SK-N-SH treated with all-trans-retinoic acid at 6 μM for 48 hours (cell line): Measurements from ENCODE around the gene PANX1.

Experiments used
- ATAC-seq: fragments of 200-7000 bp; cut with Tn5 transposase; 3 replicates; pipeline ENCODE4 v1.9.1; 2020; ENCODE audit warnings: mild to moderate bottlenecking, moderate library complexity
- ARNTL ChIP-seq: fragments of 450-650 bp; formaldehyde crosslinking; IDR thresholded peaks from 2 replicates; pipeline ENCODE4 v1.5.0; 2020; ENCODE audit warnings: low read depth, mild to moderate bottlenecking, moderate library complexity, borderline replicate concordance
- BACH2 ChIP-seq: fragments of 250-450 bp; sonication (Bioruptor Pico); IDR thresholded peaks from 2 replicates; pipeline ENCODE4 v1.9.0; 2021; ENCODE audit warnings: mild to moderate bottlenecking, borderline replicate concordance
- CREB5 ChIP-seq: fragments of 250-450 bp; sonication (Bioruptor Pico); IDR thresholded peaks from 2 replicates; pipeline ENCODE4 v1.5.1; 2020; ENCODE audit warnings: low read depth, mild to moderate bottlenecking, moderate library complexity
- CSDC2 ChIP-seq: fragments of 250-450 bp; sonication (Bioruptor Pico); IDR thresholded peaks from 2 replicates; pipeline ENCODE4 v1.5.0; 2020; ENCODE audit warnings: mild to moderate bottlenecking, moderate library complexity
- ESRRG ChIP-seq: fragments of 250-450 bp; sonication (Bioruptor Pico); IDR thresholded peaks from 2 replicates; pipeline ENCODE4 v1.6.1; 2021; ENCODE audit warnings: mild to moderate bottlenecking
- ISL1 ChIP-seq: fragments of 250-450 bp; sonication (Bioruptor Pico); IDR thresholded peaks from 2 replicates; pipeline ENCODE4 v2.1.2; 2022; ENCODE audit warnings: mild to moderate bottlenecking, moderate library complexity
- OSR1 ChIP-seq: fragments of 250-450 bp; sonication (Bioruptor Pico); IDR thresholded peaks from 2 replicates; pipeline ENCODE4 v1.8.0; 2022; ENCODE audit warnings: moderate library complexity, mild to moderate bottlenecking, inconsistent platforms
- PATZ1 ChIP-seq: fragments of 250-450 bp; sonication (Bioruptor Pico); IDR thresholded peaks from 2 replicates; pipeline ENCODE4 v1.8.0; 2020; ENCODE audit warnings: mild to moderate bottlenecking, moderate library complexity, borderline replicate concordance
- PPARA ChIP-seq: fragments of 250-450 bp; sonication (Bioruptor Pico); IDR thresholded peaks from 2 replicates; pipeline ENCODE4 v1.5.0; 2020; ENCODE audit warnings: mild to moderate bottlenecking, borderline replicate concordance
- RARB ChIP-seq: fragments of 250-450 bp; sonication (Bioruptor Pico); IDR thresholded peaks from 2 replicates; pipeline ENCODE4 v1.8.0; 2021; ENCODE audit warnings: mild to moderate bottlenecking, moderate library complexity
- SNAI2 ChIP-seq: fragments of 250-450 bp; sonication (Bioruptor Pico); IDR thresholded peaks from 2 replicates; pipeline ENCODE4 v1.5.0; 2020; ENCODE audit warnings: mild to moderate bottlenecking, moderate library complexity
- TCF4 ChIP-seq: fragments of 250-450 bp; sonication (Bioruptor Pico); IDR thresholded peaks from 2 replicates; pipeline ENCODE4 v1.8.0; 2021; ENCODE audit warnings: mild to moderate bottlenecking, moderate library complexity, borderline replicate concordance
- TOX ChIP-seq: fragments of 250-450 bp; sonication (Bioruptor Pico); IDR thresholded peaks from 2 replicates; pipeline ENCODE4 v1.8.0; 2021; ENCODE audit warnings: mild to moderate bottlenecking, moderate library complexity, borderline replicate concordance
- ZC3H10 ChIP-seq: fragments of 250-450 bp; sonication (Bioruptor Pico); IDR thresholded peaks from 2 replicates; pipeline ENCODE4 v1.5.1; 2021; ENCODE audit warnings: mild to moderate bottlenecking, moderate library complexity
- ZFP30 ChIP-seq: fragments of 450-650 bp; formaldehyde crosslinking; IDR thresholded peaks from 2 replicates; pipeline ENCODE4 v1.5.0; 2022; ENCODE audit warnings: mild to moderate bottlenecking, moderate library complexity
- ZNF565 ChIP-seq: fragments of 450-650 bp; formaldehyde crosslinking; conservative IDR thresholded peaks from 2 replicates; pipeline ENCODE4 v1.5.0; 2020; ENCODE audit warnings: low read depth, mild to moderate bottlenecking, moderate library complexity
- ZNF70 ChIP-seq: fragments of 450-650 bp; formaldehyde crosslinking; IDR thresholded peaks from 2 replicates; pipeline ENCODE4 v1.5.0; 2020; ENCODE audit warnings: mild to moderate bottlenecking, moderate library complexity
- ZNF8 ChIP-seq: fragments of 450-650 bp; formaldehyde crosslinking; IDR thresholded peaks from 2 replicates; pipeline ENCODE4 v1.5.0; 2020; ENCODE audit warnings: mild to moderate bottlenecking, moderate library complexity
- TF ChIP-seq, protein P1 (sequence below): fragments of 250-450 bp; sonication (Bioruptor Pico); IDR thresholded peaks from 2 replicates; pipeline ENCODE4 v1.8.0; 2021; ENCODE audit warnings: low read depth, mild to moderate bottlenecking, moderate library complexity, borderline replicate concordance
- TF ChIP-seq, protein P2 (sequence below): fragments of 250-450 bp; sonication (Bioruptor Pico); IDR thresholded peaks from 2 replicates; pipeline ENCODE4 v1.5.1; 2021; ENCODE audit warnings: mild to moderate bottlenecking, moderate library complexity

PANX1 gene

GRCh38 chr11:94145916-94146315, 17.3 kb downstream of the PANX1 start:
- TF ChIP-seq ZFP30 (CRISPR knock-in tag): no peak
- TF ChIP-seq RARB (CRISPR knock-in tag): no peak
- TF ChIP-seq CREB5 (CRISPR knock-in tag): no peak
- TF ChIP-seq, protein P1, sequence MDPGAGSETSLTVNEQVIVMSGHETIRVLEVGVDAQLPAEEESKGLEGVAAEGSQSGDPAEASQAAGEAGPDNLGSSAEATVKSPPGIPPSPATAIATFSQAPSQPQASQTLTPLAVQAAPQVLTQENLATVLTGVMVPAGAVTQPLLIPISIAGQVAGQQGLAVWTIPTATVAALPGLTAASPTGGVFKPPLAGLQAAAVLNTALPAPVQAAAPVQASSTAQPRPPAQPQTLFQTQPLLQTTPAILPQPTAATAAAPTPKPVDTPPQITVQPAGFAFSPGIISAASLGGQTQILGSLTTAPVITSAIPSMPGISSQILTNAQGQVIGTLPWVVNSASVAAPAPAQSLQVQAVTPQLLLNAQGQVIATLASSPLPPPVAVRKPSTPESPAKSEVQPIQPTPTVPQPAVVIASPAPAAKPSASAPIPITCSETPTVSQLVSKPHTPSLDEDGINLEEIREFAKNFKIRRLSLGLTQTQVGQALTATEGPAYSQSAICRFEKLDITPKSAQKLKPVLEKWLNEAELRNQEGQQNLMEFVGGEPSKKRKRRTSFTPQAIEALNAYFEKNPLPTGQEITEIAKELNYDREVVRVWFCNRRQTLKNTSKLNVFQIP (CRISPR knock-in tag): no peak
- TF ChIP-seq OSR1 (CRISPR knock-in tag): no peak
- TF ChIP-seq ESRRG (CRISPR knock-in tag): no peak
- TF ChIP-seq TCF4 (CRISPR knock-in tag): no peak
- TF ChIP-seq CSDC2 (CRISPR knock-in tag): no peak
- TF ChIP-seq ZNF70 (CRISPR knock-in tag): no peak
- no peak for TF ChIP-seq BACH2
- no peak for TF ChIP-seq PPARA (CRISPR knock-in tag)
- TF ChIP-seq SNAI2 (CRISPR knock-in tag): no peak
- TF ChIP-seq, protein P2, sequence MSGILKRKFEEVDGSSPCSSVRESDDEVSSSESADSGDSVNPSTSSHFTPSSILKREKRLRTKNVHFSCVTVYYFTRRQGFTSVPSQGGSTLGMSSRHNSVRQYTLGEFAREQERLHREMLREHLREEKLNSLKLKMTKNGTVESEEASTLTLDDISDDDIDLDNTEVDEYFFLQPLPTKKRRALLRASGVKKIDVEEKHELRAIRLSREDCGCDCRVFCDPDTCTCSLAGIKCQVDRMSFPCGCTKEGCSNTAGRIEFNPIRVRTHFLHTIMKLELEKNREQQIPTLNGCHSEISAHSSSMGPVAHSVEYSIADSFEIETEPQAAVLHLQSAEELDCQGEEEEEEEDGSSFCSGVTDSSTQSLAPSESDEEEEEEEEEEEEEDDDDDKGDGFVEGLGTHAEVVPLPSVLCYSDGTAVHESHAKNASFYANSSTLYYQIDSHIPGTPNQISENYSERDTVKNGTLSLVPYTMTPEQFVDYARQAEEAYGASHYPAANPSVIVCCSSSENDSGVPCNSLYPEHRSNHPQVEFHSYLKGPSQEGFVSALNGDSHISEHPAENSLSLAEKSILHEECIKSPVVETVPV (CRISPR knock-in tag): no peak
- TF ChIP-seq PATZ1 (CRISPR knock-in tag): no peak
- no peak for TF ChIP-seq ZNF565 (CRISPR knock-in tag)
- no peak for TF ChIP-seq ZNF8
- no peak for TF ChIP-seq ARNTL (CRISPR knock-in tag)
- no peak for ATAC-seq

DNA sequence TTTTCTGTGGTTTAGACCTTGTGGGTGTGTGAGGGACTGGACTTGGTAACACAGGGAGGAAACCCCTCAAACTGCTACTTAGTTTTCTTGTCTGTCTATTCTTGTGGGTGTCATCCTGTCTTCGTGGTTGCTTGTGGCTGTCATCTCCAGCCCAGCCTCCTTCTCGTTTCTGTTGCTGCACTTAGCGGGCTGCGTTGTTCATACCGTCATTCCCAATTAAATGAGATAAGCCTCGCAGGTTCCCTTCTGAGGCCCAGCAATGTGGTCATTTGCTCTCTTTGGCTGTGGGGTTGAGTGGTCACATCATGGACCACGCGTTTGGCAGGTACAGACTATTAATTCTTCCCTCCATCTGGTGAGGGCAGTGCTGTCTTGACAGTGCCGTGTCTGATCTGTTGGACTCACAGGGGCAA, 18.8 kb downstream of the PANX1 start:
- TF ChIP-seq ZC3H10 (CRISPR knock-in tag) (no peak), BACH2 (no peak), TCF4 (CRISPR knock-in tag) (no peak), ZNF8 (no peak)
- no peak for ATAC-seq

- TF ChIP-seq ZFP30 (CRISPR knock-in tag): no peak
- no peak for TF ChIP-seq CREB5 (CRISPR knock-in tag)
- TF ChIP-seq ISL1 (CRISPR knock-in tag): no peak
- TF ChIP-seq TOX (CRISPR knock-in tag): no peak
- TF ChIP-seq, protein P2 (CRISPR knock-in tag): no peak
- TF ChIP-seq PPARA (CRISPR knock-in tag): no peak
- no peak for TF ChIP-seq PATZ1 (CRISPR knock-in tag)
- no peak for TF ChIP-seq SNAI2 (CRISPR knock-in tag)
- no peak for TF ChIP-seq ZNF565 (CRISPR knock-in tag)
- ATAC-seq: no peak
Measured at GRCh38 chr11:94148189-94148588, 19.5 kb downstream of the PANX1 start.
